ENCODE results near the gene WBP4. TPM values are rescaled to one million over a fixed set of nuclear protein-coding genes. Genes with fewer than 3 reads are reported as not detected.
"Not testable (repeated sequence)": the region's sequence is repeated elsewhere in the genome, so short reads cannot be mapped to it uniquely, and the experiment has no call there.

WBP4 gene
- total RNA-seq, 1 donor from 2014 or later: 14.1 TPM

- Mint-ChIP-seq H3K27me3 (no peaks in the 10 kb centered on the region), H3K4me1 (peaks cover 34% of the 10 kb centered on the region), H3K4me3 (no peak overlapping the region), H3K36me3 (ENCODE audit: low read depth) (peaks cover 11% of the 10 kb centered on the region), H3K9me3 (peaks cover 5% of the 10 kb centered on the region), H3K27ac (no peak overlapping the region)
- intact Hi-C loops (cut with micrococcal nuclease): no loop called here
- DNase-seq: peak; percentile 67
Observed at GRCh38 chr13:41029629-41030028, 31.7 kb upstream of the WBP4 start.

GRCh38 chr13:41032691-41033376 is 28.5 kb upstream of the WBP4 start:
- Mint-ChIP-seq H3K9me3 (no peaks in the 10 kb centered on the region), H3K27me3 (no peaks in the 10 kb centered on the region), H3K27ac (no peak overlapping the region), H3K4me1 (peaks cover 29% of the 10 kb centered on the region), H3K36me3 (ENCODE audit: low read depth) (peaks cover 1% of the 10 kb centered on the region), H3K4me3 (no peak overlapping the region)
- DNase-seq: no peak
- intact Hi-C loops (cut with micrococcal nuclease): no loop called here

- H3K36me3 Mint-ChIP-seq (ENCODE audit: low read depth): peaks cover 3% of the 10 kb centered on the region
- H3K9me3 Mint-ChIP-seq: no peaks in the 10 kb centered on the region
- H3K27me3 Mint-ChIP-seq: no peaks in the 10 kb centered on the region
- no peak overlapping the region for H3K4me3 Mint-ChIP-seq
- no peak overlapping the region for H3K27ac Mint-ChIP-seq
- peaks cover 27% of the 10 kb centered on the region for H3K4me1 Mint-ChIP-seq
- intact Hi-C loops (cut with micrococcal nuclease): no loop called here
- DNase-seq: no peak
Observed at GRCh38 chr13:41034382-41034781, 26.9 kb upstream of the WBP4 start.

- Mint-ChIP-seq H3K4me3 (no peak overlapping the region), H3K9me3 (no peaks in the 10 kb centered on the region), H3K4me1 (peaks cover 23% of the 10 kb centered on the region), H3K36me3 (ENCODE audit: low read depth) (peaks cover 3% of the 10 kb centered on the region), H3K27me3 (no peaks in the 10 kb centered on the region), H3K27ac (no peak overlapping the region)
- DNase-seq: no peak
- intact Hi-C loops (cut with micrococcal nuclease): no loop called here
Observed at GRCh38 chr13:41034881-41035280, 26.4 kb upstream of the WBP4 start.

- H3K27me3 Mint-ChIP-seq; H3K4me3 Mint-ChIP-seq; H3K9me3 Mint-ChIP-seq; H3K36me3 Mint-ChIP-seq (ENCODE audit: low read depth); DNase-seq; H3K27ac Mint-ChIP-seq; intact Hi-C loops (cut with micrococcal nuclease): not testable (repeated sequence)
- H3K4me1 Mint-ChIP-seq: peaks cover 15% of the 10 kb centered on the region
Observed at GRCh38 chr13:41036557-41036956, 24.8 kb upstream of the WBP4 start.

- DNase-seq: no peak
- no peaks in the 10 kb centered on the region for H3K27me3 Mint-ChIP-seq
- intact Hi-C loops (cut with micrococcal nuclease): no loop called here
- no peak overlapping the region for H3K27ac Mint-ChIP-seq
- H3K4me3 Mint-ChIP-seq: no peak overlapping the region
- H3K9me3 Mint-ChIP-seq: peaks cover 3% of the 10 kb centered on the region
- H3K4me1 Mint-ChIP-seq: peaks cover 8% of the 10 kb centered on the region
- H3K36me3 Mint-ChIP-seq (ENCODE audit: low read depth): peaks cover 6% of the 10 kb centered on the region
Observed at GRCh38 chr13:41039746-41040145, 21.6 kb upstream of the WBP4 start.

- H3K9me3 Mint-ChIP-seq: peaks cover 8% of the 10 kb centered on the region
- H3K4me3 Mint-ChIP-seq: no peak overlapping the region
- H3K27me3 Mint-ChIP-seq: no peaks in the 10 kb centered on the region
- H3K27ac Mint-ChIP-seq: no peak overlapping the region
- peaks cover 1% of the 10 kb centered on the region for H3K4me1 Mint-ChIP-seq
- no peak for DNase-seq
- intact Hi-C loops (cut with micrococcal nuclease): no loop called here
- peaks cover 9% of the 10 kb centered on the region for H3K36me3 Mint-ChIP-seq (ENCODE audit: low read depth)
Observed at GRCh38 chr13:41040584-41041334, 20.6 kb upstream of the WBP4 start.

GRCh38 chr13:41042419-41042818 is 18.9 kb upstream of the WBP4 start:
- H3K27ac Mint-ChIP-seq; H3K27me3 Mint-ChIP-seq; H3K4me1 Mint-ChIP-seq; H3K9me3 Mint-ChIP-seq; H3K4me3 Mint-ChIP-seq; DNase-seq; intact Hi-C loops (cut with micrococcal nuclease): not testable (repeated sequence)
- peaks cover 18% of the 10 kb centered on the region for H3K36me3 Mint-ChIP-seq (ENCODE audit: low read depth)

GRCh38 chr13:41048640-41049039 is 12.7 kb upstream of the WBP4 start:
- H3K4me1 Mint-ChIP-seq: peaks cover 18% of the 10 kb centered on the region
- intact Hi-C loops (cut with micrococcal nuclease): no loop called here

GRCh38 chr13:41049480-41050440 is 11.5 kb upstream of the WBP4 start:
- intact Hi-C loops (cut with micrococcal nuclease): no loop called here
- peaks cover 16% of the 10 kb centered on the region for H3K9me3 Mint-ChIP-seq
- no peaks in the 10 kb centered on the region for H3K27me3 Mint-ChIP-seq
- H3K27ac Mint-ChIP-seq: no peak overlapping the region
- H3K4me3 Mint-ChIP-seq: no peak overlapping the region
- peaks cover 27% of the 10 kb centered on the region for H3K4me1 Mint-ChIP-seq
- H3K36me3 Mint-ChIP-seq (ENCODE audit: low read depth): peaks cover 28% of the 10 kb centered on the region
- no peak for DNase-seq

More at GRCh38 chr13:41048640-41049039, 12.7 kb upstream of the WBP4 start:
- Mint-ChIP-seq H3K4me3 (no peak overlapping the region), H3K9me3 (peaks cover 17% of the 10 kb centered on the region), H3K27ac (no peak overlapping the region), H3K36me3 (ENCODE audit: low read depth) (peaks cover 28% of the 10 kb centered on the region), H3K27me3 (no peaks in the 10 kb centered on the region)
- DNase-seq: no peak

GRCh38 chr13:41052441-41052840 is 8.9 kb upstream of the WBP4 start:
- H3K4me1 Mint-ChIP-seq: peaks cover 41% of the 10 kb centered on the region
- H3K4me3 Mint-ChIP-seq: no peak overlapping the region
- DNase-seq: no peak
- H3K36me3 Mint-ChIP-seq (ENCODE audit: low read depth): peaks cover 16% of the 10 kb centered on the region
- intact Hi-C loops (cut with micrococcal nuclease): no loop called here
- peaks cover 12% of the 10 kb centered on the region for H3K9me3 Mint-ChIP-seq
- no peaks in the 10 kb centered on the region for H3K27me3 Mint-ChIP-seq
- no peak overlapping the region for H3K27ac Mint-ChIP-seq

GRCh38 chr13:41053384-41053826 is 7.9 kb upstream of the WBP4 start:
- intact Hi-C loops (cut with micrococcal nuclease): no loop called here
- no peak overlapping the region for H3K4me3 Mint-ChIP-seq
- H3K27ac Mint-ChIP-seq: no peak overlapping the region
- H3K36me3 Mint-ChIP-seq (ENCODE audit: low read depth): peaks cover 18% of the 10 kb centered on the region
- no peak for DNase-seq
- peaks cover 12% of the 10 kb centered on the region for H3K9me3 Mint-ChIP-seq
- H3K4me1 Mint-ChIP-seq: peaks cover 47% of the 10 kb centered on the region
- no peaks in the 10 kb centered on the region for H3K27me3 Mint-ChIP-seq

- Mint-ChIP-seq H3K4me3 (no peak overlapping the region), H3K4me1 (peaks cover 47% of the 10 kb centered on the region), H3K27me3 (no peaks in the 10 kb centered on the region), H3K36me3 (ENCODE audit: low read depth) (peaks cover 11% of the 10 kb centered on the region), H3K9me3 (peaks cover 4% of the 10 kb centered on the region), H3K27ac (no peak overlapping the region)
- intact Hi-C loops (cut with micrococcal nuclease): loop anchor here (1.0 to 2.0 kb wide), 2 partner anchors 142 to 168 kb away; no protein-coding TSS in a partner anchor
- peak; percentile 85 for DNase-seq
Observed at GRCh38 chr13:41054212-41054877, 7.0 kb upstream of the WBP4 start.

Measured in activated CD4-positive, alpha-beta T cell treated with anti-CD3 and anti-CD28 coated beads, Interleukin-2, amount 10 ng/mL, durations not matched to agents 24 days and 14 days (primary cell).